Neuron (in vitro differentiated cells): Measurements from ENCODE around the gene GTF3C5.

Experiments
- H2AFZ ChIP-seq: one replicate; pipeline ENCODE4 v1.6.1; 2013; ENCODE audit warnings: low read depth, mild to moderate bottlenecking, inconsistent platforms, low read length, moderate library complexity
- H3K27me3 ChIP-seq: one replicate; pipeline ENCODE4 v1.6.1; 2013; ENCODE audit warnings: low read length; ENCODE audit not compliant: insufficient read depth
- H3K36me3 ChIP-seq: one replicate; pipeline ENCODE4 v1.6.1; 2013; ENCODE audit warnings: low read length; ENCODE audit not compliant: insufficient read depth
- H3K4me1 ChIP-seq: one replicate; pipeline ENCODE4 v1.6.1; 2013; ENCODE audit warnings: low read length; ENCODE audit not compliant: insufficient read depth
- H3K4me3 ChIP-seq: 2 replicates; pipeline ENCODE4 v1.5.1; 2013; ENCODE audit warnings: mild to moderate bottlenecking, low read length, moderate library complexity
- H3K9me3 ChIP-seq: one replicate; pipeline ENCODE4 v1.6.1; 2013; ENCODE audit warnings: low read length

The GTF3C5 gene

GRCh38 chr9:133103183-133103986 is 72.6 kb downstream of the GTF3C5 start:
- Histone ChIP-seq H3K4me1 (no peaks in the 10 kb centered on the region), H3K4me3 (no peak overlapping the region), H3K9me3 (peaks cover 9% of the 10 kb centered on the region), H3K36me3 (peaks cover 92% of the 10 kb centered on the region), H3K27me3 (no peaks in the 10 kb centered on the region), H2AFZ (no peak overlapping the region)

GRCh38 chr9:133103987-133104505 is 73.2 kb downstream of the GTF3C5 start:
- Histone ChIP-seq H3K36me3 (peaks cover 90% of the 10 kb centered on the region), H3K4me3 (no peak overlapping the region), H2AFZ (no peak overlapping the region), H3K4me1 (no peaks in the 10 kb centered on the region), H3K27me3 (no peaks in the 10 kb centered on the region), H3K9me3 (peaks cover 3% of the 10 kb centered on the region)

GRCh38 chr9:133104718-133105460 is 74.1 kb downstream of the GTF3C5 start:
- Histone ChIP-seq H2AFZ (no peak overlapping the region), H3K9me3 (no peaks in the 10 kb centered on the region), H3K4me3 (no peak overlapping the region), H3K4me1 (no peaks in the 10 kb centered on the region), H3K27me3 (no peaks in the 10 kb centered on the region), H3K36me3 (peaks cover 88% of the 10 kb centered on the region)

GRCh38 chr9:133105461-133105770 is 74.6 kb downstream of the GTF3C5 start:
- no peak overlapping the region for H3K4me3 ChIP-seq
- no peak overlapping the region for H2AFZ ChIP-seq
- H3K4me1 ChIP-seq = no peaks in the 10 kb centered on the region
- no peaks in the 10 kb centered on the region for H3K9me3 ChIP-seq
- H3K27me3 ChIP-seq = no peaks in the 10 kb centered on the region
- peaks cover 88% of the 10 kb centered on the region for H3K36me3 ChIP-seq

- Histone ChIP-seq H3K36me3 (peaks cover 85% of the 10 kb centered on the region), H3K4me1 (no peaks in the 10 kb centered on the region)
Observed at GRCh38 chr9:133106511-133107244, 75.9 kb downstream of the GTF3C5 start.

GRCh38 chr9:133107245-133107722 is 76.5 kb downstream of the GTF3C5 start:
- no peaks in the 10 kb centered on the region for H3K27me3 ChIP-seq
- H3K9me3 ChIP-seq = no peaks in the 10 kb centered on the region
- H3K4me3 ChIP-seq = no peak overlapping the region
- no peaks in the 10 kb centered on the region for H3K4me1 ChIP-seq
- H3K36me3 ChIP-seq = peaks cover 83% of the 10 kb centered on the region
- no peak overlapping the region for H2AFZ ChIP-seq

More at GRCh38 chr9:133106511-133107244, 75.9 kb downstream of the GTF3C5 start:
- Histone ChIP-seq H3K27me3 (no peaks in the 10 kb centered on the region), H3K9me3 (no peaks in the 10 kb centered on the region), H2AFZ (no peak overlapping the region), H3K4me3 (no peak overlapping the region)
